Activated T-cell treated with anti-CD3 and anti-CD28 coated beads, Interleukin-2, amount 50 U/mL, for 4 hours (primary cell): ENCODE data around the gene ZBTB7A. TPM values are rescaled to one million over a fixed set of nuclear protein-coding genes. Genes with fewer than 3 reads are reported as not detected.

ENCODE experiments used
- ATAC-seq, 2 donors: fragments of 200-7000 bp; cut with Tn5 transposase; one replicate each; pipeline ENCODE4 v1.10.0; 2021
- DNase-seq: peaks from one replicate; pipeline ENCODE4 v3.0.0-alpha.2; 2020
- H3K27me3 Mint-ChIP-seq: one replicate; pipeline ENCODE4 v1.8.0; 2021; ENCODE audit warnings: low read depth, mixed read lengths
- H3K36me3 Mint-ChIP-seq: one replicate; pipeline ENCODE4 v1.8.0; 2022; ENCODE audit warnings: mixed read lengths; ENCODE audit not compliant: insufficient read depth
- H3K4me1 Mint-ChIP-seq: one replicate; pipeline ENCODE4 v1.8.0; 2021; ENCODE audit warnings: low read depth, mixed read lengths
- H3K4me3 Mint-ChIP-seq: one replicate; pipeline ENCODE4 v1.8.0; 2021; ENCODE audit warnings: mild to moderate bottlenecking, moderate library complexity, mixed read lengths
- H3K9me3 Mint-ChIP-seq: one replicate; pipeline ENCODE4 v1.8.0; 2021; ENCODE audit warnings: mixed read lengths
- total RNA-seq, 3 donors: library from RNA; stranded (reverse); gene quantifications; one replicate each; pipeline ENCODE4 v1.2.1, GENCODE V29; 2021

Gene ZBTB7A
- total RNA-seq, 3 donors from 2014 or later = 46.6 to 49.6 (median 47.4) TPM

DNA sequence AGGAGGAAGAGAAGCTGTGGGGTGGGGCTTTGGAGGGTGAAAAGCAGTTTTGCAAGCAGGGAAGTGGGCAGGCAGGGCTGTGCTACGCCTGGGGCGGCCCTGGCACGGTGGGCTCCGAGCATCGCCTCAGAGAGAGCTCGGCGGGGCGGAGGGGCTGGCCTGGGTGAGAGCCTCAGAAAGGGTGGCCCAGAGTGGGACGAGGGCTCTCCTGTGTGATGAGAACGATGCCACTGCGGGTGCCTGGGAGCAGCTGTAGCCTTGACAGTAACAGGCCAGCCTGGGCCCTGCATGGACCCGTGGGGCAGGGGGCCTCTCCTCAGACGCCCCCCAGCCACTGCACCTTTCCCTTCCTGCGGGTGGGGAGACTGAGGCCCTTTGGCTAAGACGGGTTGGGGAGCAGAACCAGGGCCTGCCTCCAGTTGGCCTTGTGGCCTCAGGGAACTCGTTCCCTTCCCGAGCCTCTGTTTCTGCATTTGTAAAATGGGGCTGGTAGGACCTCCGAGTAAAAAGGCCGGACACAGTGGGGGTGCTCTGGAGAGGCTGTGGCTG is 31.6 kb downstream of the ZBTB7A start:
- H3K27me3 Mint-ChIP-seq = no peaks in the 10 kb centered on the region
- no peaks in the 10 kb centered on the region for H3K4me1 Mint-ChIP-seq
- H3K9me3 Mint-ChIP-seq = no peaks in the 10 kb centered on the region
- H3K36me3 Mint-ChIP-seq = peaks cover 2% of the 10 kb centered on the region
- ATAC-seq (no peak), DNase-seq (no peak)
- H3K4me3 Mint-ChIP-seq = no peak overlapping the region

DNA sequence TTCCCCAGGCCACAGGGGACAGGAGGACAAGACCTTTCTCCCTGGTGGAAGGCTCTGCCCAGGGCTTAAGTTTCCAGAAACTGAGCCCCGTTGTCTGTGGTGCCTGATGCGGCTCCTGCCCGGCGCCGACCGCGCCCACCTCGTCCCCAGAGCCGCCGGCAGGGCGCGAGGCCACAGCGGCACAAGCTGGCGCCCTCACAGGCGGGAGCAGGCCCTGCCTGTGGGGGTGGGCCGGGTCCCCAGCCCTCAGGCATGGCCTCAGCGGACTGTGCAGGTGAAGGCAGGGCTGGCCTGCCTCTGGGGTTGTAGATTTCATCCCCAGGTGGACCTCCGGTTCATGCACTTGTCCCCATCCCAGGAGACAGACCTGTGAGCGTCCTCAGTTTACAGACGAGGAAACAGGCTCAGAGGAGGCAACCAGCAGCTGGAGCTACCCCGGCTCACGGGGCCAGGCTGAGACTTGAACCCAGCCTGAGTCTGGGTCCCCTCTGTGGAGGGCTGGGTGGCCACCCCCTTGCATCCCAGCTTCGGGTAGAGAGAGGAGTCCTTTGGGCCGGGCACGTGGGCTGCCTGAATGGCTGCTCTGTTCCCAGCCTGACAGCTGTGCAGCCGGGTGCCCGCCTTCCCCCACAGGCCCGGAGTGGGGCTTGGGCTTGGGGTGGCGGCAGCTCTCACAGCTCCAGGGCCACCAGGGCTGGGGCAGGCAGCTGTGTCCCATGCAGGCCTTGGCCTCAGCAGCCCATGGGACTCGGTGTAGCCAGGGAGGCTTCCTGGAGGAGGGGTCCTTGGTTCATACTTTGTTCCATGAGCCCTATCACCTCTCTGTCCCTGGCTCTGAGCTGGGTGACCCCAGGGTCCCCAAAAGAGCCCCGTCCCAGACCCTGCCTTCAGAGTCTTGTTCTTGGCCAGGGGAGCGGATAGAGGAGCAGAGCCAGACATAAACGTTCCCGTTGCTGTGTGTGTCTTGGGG is 32.4 kb downstream of the ZBTB7A start:
- peaks cover 1% of the 10 kb centered on the region for H3K36me3 Mint-ChIP-seq
- no peaks in the 10 kb centered on the region for H3K4me1 Mint-ChIP-seq
- ATAC-seq (no peak), DNase-seq (no peak)
- no peak overlapping the region for H3K4me3 Mint-ChIP-seq
- no peaks in the 10 kb centered on the region for H3K27me3 Mint-ChIP-seq
- no peaks in the 10 kb centered on the region for H3K9me3 Mint-ChIP-seq

DNA sequence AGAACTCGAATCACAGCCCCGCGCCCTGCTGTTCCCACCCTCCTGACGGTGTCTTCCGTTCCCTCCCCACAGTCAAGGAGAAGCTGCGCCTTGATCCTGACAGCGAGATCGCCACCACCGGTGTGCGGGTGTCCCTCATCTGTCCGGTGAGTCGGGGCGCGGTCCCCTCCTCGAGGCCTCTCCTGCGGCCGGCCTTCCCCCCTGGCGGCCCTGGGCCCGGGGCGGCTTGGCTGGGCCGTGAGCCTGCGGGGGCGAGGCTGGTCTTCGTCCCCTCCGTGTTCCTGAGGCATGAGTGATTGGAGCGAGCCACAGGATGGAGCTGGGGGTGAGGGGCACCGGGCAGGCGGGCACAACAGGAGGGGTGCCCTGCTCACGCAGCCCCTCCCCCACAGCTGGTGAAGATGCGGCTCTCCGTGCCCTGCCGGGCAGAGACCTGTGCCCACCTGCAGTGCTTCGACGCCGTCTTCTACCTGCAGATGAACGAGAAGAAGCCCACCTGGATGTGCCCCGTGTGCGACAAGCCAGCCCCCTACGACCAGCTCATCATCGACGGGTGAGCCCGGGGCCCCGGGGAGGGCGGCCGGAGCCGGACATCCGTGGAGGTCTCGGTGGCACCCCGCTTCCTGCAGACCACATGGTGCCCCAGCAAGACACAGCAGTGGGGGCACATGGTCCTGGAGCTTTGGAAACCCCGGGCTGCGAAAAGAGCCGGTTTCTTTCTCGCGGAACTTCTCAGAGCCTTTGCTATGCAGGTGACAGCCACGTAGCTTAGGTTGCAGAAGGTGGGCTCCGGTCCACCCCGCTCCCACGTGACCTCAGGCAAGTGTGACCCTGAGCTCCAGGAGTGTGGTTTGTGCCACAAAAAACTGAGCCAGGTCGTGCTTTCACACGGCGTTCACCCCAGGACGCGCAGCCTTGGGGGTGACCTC is 33.4 kb downstream of the ZBTB7A start:
- no peak for ATAC-seq
- no peak for DNase-seq
- H3K4me3 Mint-ChIP-seq = no peak overlapping the region

DNA sequence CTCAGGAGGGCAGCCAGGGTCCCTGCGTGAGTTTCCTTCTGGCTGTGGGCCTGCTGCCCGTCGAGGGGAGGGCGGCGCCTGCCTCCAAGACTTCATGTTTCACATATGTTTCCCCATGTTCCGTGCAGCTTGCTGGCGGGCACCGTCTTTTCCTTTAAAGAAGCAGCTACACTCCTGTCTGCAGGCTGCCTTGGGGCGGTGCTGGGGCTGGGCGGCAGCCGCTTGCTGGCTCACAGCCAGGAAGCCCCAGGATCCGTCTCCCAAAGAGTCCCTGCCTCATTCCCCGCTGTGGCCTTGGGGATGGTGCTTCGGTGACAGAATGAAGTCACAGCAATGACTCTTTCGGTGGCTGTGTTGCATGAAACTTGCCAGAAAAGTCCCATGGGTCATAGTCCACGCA is 34.3 kb downstream of the ZBTB7A start:
- H3K27me3 Mint-ChIP-seq = no peaks in the 10 kb centered on the region
- H3K36me3 Mint-ChIP-seq = peaks cover 1% of the 10 kb centered on the region
- ATAC-seq (no peak), DNase-seq (no peak)
- no peaks in the 10 kb centered on the region for H3K4me1 Mint-ChIP-seq
- no peaks in the 10 kb centered on the region for H3K9me3 Mint-ChIP-seq
- no peak overlapping the region for H3K4me3 Mint-ChIP-seq

More for the DNA sequence above, 33.4 kb downstream of the ZBTB7A start:
- H3K9me3 Mint-ChIP-seq = no peaks in the 10 kb centered on the region
- H3K36me3 Mint-ChIP-seq = peaks cover 1% of the 10 kb centered on the region
- no peaks in the 10 kb centered on the region for H3K4me1 Mint-ChIP-seq
- no peaks in the 10 kb centered on the region for H3K27me3 Mint-ChIP-seq

DNA sequence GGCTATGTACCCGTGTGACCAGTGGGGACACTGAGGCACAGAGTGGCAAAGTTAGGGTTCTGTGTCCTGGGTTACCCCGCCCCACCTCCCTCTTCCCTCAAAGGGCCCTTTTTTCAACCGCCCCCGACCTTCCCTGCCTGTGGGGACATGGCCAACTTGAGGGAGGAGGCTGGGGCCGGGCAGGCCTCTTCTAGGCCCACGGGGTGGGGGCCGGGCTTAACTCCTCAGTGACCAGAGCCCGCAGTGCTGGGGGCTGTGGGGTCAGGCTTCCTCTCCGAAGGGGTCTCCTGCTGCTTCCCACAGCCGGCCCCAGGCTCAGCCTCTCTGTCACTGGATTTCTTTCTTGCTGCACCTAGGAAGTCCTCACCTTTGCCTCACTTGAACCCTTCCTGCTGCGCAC is 35.3 kb downstream of the ZBTB7A start:
- no peak for ATAC-seq
- Mint-ChIP-seq H3K27me3 (no peaks in the 10 kb centered on the region), H3K36me3 (peaks cover 1% of the 10 kb centered on the region), H3K9me3 (no peaks in the 10 kb centered on the region), H3K4me3 (no peak overlapping the region), H3K4me1 (no peaks in the 10 kb centered on the region)
- no peak for DNase-seq

DNA sequence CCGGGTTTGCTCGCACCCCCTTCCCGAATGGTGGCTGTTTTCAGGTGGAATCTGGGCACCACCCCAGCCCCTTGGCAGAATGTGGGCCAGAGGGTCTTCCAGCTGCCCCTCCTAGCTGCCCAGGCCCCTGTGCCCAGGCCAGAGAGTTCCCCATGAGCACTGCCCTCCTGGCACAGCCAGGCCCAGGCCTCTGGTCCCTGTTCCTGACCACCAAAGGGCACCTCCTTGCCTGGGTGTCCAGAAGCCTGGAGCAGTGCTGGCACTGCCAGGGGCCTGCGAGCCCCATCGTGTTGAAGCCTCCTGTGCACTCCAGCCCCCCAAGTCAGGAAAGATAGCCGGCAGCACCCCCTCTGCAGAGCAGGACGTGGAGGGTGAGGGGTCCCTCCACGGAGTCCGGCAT is 35.7 kb downstream of the ZBTB7A start:
- Mint-ChIP-seq H3K4me3 (no peak overlapping the region), H3K27me3 (no peaks in the 10 kb centered on the region), H3K4me1 (no peaks in the 10 kb centered on the region), H3K36me3 (peaks cover 1% of the 10 kb centered on the region), H3K9me3 (no peaks in the 10 kb centered on the region)
- DNase-seq (no peak), ATAC-seq (no peak)

DNA sequence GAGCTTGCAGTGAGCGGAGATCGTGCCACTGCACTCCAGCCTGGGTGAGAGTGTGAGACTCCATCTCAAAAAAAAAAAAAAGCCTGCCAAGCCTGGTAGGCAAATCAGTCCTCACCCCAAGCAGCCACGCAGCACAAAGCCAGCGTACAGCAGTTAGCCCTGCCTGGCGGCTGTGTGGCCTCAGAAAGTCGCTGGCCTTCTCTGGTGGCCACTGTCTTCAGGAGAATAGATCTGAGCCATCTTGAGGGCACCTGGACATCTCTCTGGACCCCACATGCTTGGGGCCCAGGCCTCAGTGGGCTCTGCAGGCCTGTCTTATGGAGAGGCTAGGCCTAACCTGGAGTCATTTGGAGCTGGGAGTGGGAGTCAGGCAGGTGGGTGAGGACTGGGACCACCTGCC is 36.1 kb downstream of the ZBTB7A start:
- DNase-seq = no peak
- no peak overlapping the region for H3K4me3 Mint-ChIP-seq
- ATAC-seq = no peak
- no peaks in the 10 kb centered on the region for H3K4me1 Mint-ChIP-seq
- no peaks in the 10 kb centered on the region for H3K9me3 Mint-ChIP-seq
- no peaks in the 10 kb centered on the region for H3K27me3 Mint-ChIP-seq
- peaks cover 1% of the 10 kb centered on the region for H3K36me3 Mint-ChIP-seq

DNA sequence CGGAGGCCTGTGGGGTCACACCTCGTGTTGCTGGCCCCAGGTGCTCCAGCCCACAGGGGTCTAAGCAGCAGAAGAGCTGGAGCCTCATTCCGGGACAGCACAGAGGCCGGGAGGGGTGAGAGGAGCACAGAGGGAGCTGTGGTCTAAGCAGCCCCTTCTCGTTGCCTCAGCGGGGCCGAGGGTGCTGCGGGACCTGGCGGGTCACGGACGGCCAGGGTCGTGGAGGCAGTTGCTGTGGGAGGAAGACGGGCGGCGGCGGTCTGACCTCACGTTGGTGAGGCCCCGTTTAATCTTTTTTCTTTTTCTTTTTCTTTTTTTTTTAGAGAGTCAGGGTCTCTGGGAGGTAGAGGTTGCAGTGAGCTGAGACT is 37.5 kb downstream of the ZBTB7A start:
- Mint-ChIP-seq H3K27me3 (no peaks in the 10 kb centered on the region), H3K36me3 (no peaks in the 10 kb centered on the region), H3K9me3 (no peaks in the 10 kb centered on the region), H3K4me1 (no peaks in the 10 kb centered on the region), H3K4me3 (no peak overlapping the region)
- ATAC-seq = no peak
- DNase-seq = no peak

DNA sequence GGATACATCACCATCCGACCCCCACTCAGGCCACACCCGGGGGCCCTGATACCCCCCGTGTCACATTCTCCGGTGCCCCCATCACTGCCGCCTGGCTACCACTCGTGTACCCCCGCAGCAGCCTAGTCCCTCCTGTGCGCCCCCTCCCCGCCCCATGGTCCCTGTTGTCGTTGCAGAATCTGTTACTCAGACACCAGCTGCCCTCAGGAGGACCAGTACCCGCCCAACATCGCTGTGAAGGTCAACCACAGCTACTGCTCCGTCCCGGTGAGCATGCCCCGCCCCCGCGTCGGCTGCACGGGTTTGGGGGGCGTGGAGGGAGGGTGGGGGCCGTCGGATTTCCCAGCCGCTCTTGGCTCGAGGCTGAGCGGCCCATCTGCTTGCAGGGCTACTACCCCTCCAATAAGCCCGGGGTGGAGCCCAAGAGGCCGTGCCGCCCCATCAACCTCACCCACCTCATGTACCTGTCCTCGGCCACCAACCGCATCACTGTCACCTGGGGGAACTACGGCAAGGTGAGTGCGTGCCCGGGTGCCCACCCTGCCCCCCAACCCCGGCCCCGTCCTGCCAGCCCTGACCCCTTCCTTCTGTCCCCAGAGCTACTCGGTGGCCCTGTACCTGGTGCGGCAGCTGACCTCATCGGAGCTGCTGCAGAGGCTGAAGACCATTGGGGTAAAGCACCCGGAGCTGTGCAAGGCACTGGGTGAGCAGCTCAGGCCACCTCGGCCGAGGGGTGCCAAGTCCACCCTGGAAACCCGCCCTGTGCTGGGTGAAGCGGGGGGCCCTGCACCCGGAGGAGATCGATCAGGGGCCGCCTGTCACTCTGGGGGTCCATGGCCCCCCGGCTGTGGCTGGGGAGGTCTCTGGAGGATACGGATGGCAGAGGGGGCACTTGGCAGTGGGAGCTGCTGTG is 38.1 kb downstream of the ZBTB7A start:
- no peaks in the 10 kb centered on the region for H3K36me3 Mint-ChIP-seq
- no peaks in the 10 kb centered on the region for H3K9me3 Mint-ChIP-seq
- DNase-seq (no peak), ATAC-seq (no peak)
- no peaks in the 10 kb centered on the region for H3K27me3 Mint-ChIP-seq
- no peak overlapping the region for H3K4me3 Mint-ChIP-seq
- no peaks in the 10 kb centered on the region for H3K4me1 Mint-ChIP-seq

DNA sequence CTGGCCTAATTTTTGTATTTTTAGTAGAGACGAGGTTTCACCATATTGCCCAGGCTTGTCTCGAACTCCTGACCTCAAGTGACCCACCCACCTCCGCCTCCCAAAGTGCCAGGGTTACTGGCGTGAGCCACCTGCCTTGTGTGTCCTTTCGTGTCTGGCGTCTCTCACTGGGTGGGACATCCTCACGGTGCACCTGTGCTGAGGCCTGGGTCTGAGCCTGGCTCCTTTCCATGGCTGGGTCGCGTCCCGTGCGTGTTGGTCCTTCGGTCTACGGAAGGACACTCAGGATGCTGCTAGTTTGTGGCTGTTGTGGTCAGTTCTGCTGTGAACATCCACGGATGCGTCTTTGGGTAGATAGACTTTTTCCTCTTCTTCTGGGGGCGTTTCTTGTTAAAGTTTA is 39.6 kb downstream of the ZBTB7A start:
- no peak overlapping the region for H3K4me3 Mint-ChIP-seq
- H3K9me3 Mint-ChIP-seq = no peaks in the 10 kb centered on the region
- ATAC-seq (no peak), DNase-seq (no peak)
- H3K4me1 Mint-ChIP-seq = no peaks in the 10 kb centered on the region
- peaks cover under 1% of the 10 kb centered on the region for H3K36me3 Mint-ChIP-seq
- no peaks in the 10 kb centered on the region for H3K27me3 Mint-ChIP-seq

DNA sequence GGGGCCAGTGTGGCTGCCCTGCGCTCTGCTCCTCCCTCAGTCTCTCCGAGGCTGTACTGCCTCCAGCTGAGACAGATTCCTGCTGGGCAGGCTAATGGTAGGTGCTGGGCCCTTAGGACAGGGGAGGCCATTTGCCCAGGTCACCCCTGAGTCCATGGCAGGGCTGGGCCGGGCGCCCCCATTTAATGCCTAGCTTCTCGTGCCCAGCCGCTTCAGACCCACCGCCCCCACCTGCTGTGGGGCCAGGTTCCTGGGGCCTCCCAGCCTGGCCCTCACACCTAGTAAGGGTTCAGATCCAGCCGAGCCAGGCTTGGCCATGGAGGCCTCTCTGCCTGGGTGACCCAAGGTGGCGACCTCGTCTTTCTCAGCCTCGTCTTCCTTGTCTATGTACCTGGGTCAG is 41.4 kb downstream of the ZBTB7A start:
- no peaks in the 10 kb centered on the region for H3K27me3 Mint-ChIP-seq
- ATAC-seq (no peak), DNase-seq (no peak)
- peaks cover 6% of the 10 kb centered on the region for H3K36me3 Mint-ChIP-seq
- no peaks in the 10 kb centered on the region for H3K4me1 Mint-ChIP-seq
- H3K4me3 Mint-ChIP-seq = no peak overlapping the region
- no peaks in the 10 kb centered on the region for H3K9me3 Mint-ChIP-seq

DNA sequence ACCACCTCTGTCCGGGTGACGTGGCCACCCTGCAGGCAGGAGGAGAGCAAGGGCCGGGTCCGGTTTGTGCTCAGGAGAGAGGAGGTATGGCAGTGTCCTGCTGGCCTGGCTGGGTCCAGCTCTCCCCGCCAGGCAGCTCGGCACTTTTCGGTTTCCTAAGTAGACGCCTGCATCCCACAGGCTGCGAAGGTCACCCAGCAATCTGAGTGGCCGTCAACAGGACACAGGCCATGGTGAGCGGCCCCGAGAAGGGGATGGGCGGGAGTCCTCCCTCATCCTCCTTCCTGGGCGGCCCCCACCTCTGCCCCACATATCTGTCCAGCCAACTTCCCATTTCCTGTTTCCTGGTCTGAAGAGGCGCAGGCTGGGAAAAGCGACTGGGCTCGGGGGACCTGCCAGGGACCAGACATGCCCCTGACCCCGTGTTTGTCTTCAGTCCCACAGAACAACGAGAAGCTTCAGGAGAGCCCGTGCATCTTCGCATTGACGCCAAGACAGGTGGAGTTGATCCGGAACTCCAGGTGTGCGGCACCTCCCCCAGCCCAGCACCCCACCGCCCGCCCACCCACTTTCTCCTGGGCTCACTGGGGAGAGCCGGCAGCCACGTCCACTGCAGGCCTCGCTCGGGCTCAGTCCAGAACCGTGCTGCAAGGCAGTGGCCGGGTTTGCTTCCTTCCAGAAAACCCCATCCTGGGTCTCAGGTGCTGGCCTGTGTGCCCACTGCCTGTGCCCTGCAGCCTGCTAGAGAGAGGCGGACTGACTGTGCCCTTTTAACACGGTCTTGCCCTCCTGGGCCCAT is 42.9 kb downstream of the ZBTB7A start:
- H3K4me3 Mint-ChIP-seq = no peak overlapping the region
- peaks cover 7% of the 10 kb centered on the region for H3K36me3 Mint-ChIP-seq
- no peaks in the 10 kb centered on the region for H3K9me3 Mint-ChIP-seq
- no peaks in the 10 kb centered on the region for H3K27me3 Mint-ChIP-seq
- DNase-seq (no peak), ATAC-seq (no peak)
- H3K4me1 Mint-ChIP-seq = no peaks in the 10 kb centered on the region

DNA sequence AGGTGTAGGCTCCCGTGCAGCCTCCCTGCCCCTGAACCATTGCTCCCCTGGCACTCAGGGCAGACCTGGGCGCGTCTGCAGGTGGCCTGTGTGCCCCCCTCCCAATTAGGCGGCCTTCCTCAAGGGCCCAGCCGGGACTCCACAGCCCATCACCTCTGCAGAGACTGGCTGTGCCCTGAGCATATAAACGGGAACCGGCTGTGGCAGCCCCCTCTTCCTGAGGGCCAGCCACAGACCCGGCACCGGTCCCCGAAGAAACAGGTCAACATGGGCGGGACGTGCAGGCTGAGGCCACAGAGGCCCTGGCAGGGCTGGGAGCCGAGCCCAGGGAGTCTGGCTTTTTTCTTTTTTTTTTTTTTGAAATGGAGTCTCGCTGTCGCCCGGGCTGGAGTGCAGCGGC is 47.1 kb downstream of the ZBTB7A start:
- H3K27me3 Mint-ChIP-seq = no peaks in the 10 kb centered on the region
- H3K4me1 Mint-ChIP-seq = peaks cover 3% of the 10 kb centered on the region
- H3K9me3 Mint-ChIP-seq = no peaks in the 10 kb centered on the region
- no peak for DNase-seq
- H3K4me3 Mint-ChIP-seq = no peak overlapping the region
- ATAC-seq = no peak
- peaks cover 7% of the 10 kb centered on the region for H3K36me3 Mint-ChIP-seq
